Muscle of back (tissue), 11 donors: Measurements from ENCODE around the gene AGBL1. TPM values are rescaled to one million over a fixed set of nuclear protein-coding genes. Genes with fewer than 3 reads are reported as not detected.

Experiments used
- DNase-seq, 3 donors: peaks; one replicate each; pipeline versions ENCODE4 v3.0.0 to v3.0.0-alpha.2; 2013
- polyA plus RNA-seq, 10 donors: library from polyadenylated mRNA; unstranded; fragments of 120-200 nt; gene quantifications; one replicate each; pipeline ENCODE4 v1.2.1, GENCODE V29; 2013; ENCODE audit not compliant: insufficient read length in 10 of 10

Gene AGBL1
- polyA plus RNA-seq, 10 donors, result 4.3 to 22.4 (median 17.0) TPM

- DNase-seq, result no peak
Measured at GRCh38 chr15:86706813-86707212, 627.1 kb downstream of the AGBL1 start.

DNA sequence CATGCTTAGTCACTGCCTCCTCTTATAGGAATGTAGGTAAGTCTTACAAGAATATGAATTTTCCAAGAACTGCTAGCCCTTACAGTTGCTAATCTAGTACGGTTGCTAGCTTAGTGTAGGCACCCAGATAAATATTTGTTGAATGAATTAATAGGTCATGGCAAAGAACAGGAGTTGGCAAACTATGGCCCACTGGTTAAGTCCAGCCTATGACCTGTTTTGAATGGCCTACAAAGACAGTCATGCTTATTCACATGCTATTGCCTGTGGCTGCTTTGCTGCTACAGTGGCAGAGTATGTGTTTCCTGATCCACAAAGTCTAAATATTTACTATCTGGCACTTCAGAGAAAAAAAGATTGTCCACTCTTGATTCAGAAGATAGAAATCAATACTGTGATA, 631.8 kb downstream of the AGBL1 start:
- no peak for DNase-seq

GRCh38 chr15:86714241-86714640, 634.6 kb downstream of the AGBL1 start:
- no peak for DNase-seq

DNA sequence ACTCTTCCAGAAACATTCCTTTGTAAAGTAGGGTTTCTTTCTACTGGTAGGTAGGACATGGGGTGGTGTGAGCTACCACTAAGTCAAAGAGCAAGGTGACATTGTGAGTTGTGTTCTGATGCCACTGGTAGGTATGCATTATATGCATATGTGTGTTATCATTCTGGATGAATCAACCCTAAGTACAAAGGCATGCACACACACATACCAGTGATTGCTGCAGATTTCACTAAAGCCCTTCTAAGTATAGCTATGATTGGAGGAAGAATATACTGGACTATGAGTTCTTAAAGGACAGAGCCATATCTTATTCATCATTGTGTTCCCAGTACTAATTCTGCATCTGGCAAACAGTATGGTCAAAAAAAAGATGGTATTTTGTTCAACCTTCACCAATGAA, 646.0 kb downstream of the AGBL1 start:
- no peak for DNase-seq

DNA sequence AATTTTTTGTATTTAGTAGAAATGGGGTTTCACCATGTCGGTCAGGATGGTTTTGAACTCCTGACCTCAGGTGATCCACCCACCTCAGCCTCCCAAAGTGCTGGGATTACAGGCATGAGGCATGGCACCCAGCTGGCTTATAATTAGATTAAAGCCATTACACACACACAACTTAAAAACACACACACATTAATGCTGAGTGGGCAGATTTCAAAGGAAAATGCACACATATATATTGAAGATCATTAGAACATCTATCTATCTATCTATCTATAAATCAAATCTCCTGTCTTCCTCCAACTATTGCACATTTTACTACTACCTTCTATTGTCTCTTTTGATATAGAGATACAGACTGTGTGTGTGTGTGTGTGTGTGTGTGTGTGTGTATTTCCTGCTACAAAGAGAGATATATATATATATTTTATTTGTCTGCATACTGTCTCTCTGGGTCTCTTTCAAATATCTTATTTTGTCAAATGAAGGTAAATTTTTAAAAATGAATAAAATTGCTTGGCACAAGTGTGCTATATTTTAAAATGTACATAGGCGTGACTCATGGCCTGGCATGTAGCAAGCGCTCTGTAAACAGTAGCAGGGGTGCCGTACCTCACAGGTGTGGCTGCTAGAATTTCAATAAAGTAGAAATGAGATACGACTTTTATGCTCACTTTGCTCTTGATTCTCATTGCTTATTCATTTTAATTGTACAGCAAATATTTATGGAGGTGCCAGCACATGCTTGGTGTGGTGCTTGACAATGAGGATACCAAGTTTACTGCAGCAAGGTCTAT, 655.8 kb downstream of the AGBL1 start:
- DNase-seq, result no peak

DNA sequence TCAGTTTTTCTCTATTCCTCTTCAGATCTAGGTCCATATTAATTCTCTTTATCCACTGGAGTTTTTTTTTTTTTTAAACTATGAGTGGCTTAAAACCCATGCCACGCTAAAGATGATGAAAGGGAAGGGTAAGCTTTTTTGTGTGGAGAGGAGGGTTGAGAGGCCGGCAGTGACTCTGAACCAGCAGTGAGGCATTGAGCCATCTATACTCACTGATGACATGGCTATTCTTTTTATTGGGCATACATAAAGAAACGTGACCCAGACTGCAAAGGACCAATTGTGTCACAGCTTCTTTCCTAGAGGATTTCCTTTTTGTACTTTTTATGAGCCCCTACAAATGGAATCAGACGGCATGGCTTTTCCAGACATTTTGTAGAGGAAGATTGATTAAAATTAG, 662.2 kb downstream of the AGBL1 start:
- no peak for DNase-seq

DNA sequence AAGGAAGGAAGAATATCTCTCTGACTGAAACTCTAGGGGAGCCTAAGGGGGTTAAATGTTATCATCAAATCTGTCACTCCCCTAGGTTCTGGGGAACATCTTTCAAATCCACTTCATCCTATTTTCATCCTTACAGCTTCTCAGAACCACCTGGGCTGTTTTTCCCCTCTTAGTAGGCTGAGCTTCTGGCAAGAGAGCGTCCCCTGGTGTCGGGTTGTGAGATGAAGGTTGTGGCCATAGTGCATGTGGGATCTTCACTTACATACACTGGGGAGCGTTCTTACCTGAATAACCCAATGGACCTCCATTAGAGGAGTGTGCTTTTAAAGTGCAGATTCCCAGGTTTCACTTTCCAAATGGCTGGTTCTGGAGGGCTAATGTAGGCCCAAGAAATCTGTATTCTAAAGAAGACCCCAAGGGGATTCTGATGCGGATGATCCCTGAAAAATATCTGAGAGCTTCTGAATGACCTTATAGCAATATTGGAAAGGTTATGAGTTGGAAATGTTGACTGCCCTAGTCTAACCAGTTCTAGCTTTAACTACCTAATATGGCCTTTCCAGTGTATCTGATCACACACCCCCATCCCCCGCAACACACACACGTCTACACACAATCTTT, 663.7 kb downstream of the AGBL1 start:
- no peak for DNase-seq

DNA sequence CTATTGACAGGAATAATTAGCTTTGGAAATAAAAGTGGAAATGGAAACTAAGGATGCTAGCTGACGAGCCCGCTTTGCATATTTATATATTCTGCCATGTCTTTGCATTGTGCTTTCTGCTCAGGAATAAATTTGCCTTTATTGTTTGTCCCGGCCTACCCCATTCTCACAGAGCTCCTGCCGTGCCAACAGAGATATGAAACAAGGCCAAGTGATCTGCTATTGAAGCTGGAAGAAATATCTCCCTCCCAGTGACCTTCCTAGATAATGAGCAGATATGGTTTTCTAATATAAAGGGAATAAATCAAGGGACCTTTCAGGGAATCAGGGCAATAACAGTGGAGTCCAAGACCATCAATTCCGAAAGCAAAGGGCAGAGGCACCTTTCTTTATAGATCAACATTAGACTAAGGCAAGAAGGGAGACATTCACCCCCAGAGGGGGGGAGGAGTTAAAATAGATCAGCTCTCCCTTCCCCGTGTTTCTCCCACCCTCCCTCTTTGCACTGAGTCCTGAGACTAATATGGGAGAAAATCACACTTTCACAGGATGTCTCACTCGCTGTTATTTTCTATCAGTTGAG, 664.6 kb downstream of the AGBL1 start:
- DNase-seq, result no peak

GRCh38 chr15:86751116-86751515, 671.4 kb downstream of the AGBL1 start:
- DNase-seq, result no peak

DNA sequence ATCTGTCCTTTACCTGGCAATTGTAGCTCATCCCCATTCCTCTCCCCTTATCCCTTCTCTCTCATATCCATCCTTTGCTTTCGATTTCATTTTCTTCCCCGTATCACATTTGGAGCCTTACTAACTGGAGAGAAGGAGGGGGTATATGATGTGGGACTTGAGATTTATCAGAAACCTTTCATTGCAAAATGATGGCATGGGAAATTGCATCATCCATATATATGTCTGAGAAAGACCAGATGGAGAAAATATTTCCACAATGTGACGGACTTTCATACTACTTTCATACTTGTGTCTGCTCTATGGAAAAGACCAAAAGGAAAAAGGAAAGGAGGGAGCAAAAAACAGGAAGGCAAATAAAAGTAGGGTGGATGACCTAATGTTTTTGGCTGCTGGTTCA, 675.2 kb downstream of the AGBL1 start:
- no peak for DNase-seq

DNA sequence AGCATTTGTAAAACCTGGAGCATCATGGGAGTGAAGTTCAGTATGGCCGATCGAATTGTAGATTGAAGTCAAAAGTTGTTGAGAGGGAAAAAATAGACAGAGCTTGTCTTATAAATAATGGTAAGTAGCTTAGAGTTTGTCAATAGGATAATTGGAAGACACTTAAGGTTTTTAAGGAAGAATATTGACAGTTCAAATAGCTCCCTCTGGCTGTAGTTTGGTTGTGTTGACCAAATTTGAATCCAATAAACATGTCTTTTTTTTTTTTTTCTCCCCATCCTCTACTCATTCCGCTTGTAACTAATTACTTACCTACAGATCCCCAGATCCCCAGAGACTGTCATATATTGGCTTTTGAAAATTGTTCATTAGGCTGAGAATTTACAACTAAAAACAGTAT, 677.0 kb downstream of the AGBL1 start:
- DNase-seq, result no peak

DNA sequence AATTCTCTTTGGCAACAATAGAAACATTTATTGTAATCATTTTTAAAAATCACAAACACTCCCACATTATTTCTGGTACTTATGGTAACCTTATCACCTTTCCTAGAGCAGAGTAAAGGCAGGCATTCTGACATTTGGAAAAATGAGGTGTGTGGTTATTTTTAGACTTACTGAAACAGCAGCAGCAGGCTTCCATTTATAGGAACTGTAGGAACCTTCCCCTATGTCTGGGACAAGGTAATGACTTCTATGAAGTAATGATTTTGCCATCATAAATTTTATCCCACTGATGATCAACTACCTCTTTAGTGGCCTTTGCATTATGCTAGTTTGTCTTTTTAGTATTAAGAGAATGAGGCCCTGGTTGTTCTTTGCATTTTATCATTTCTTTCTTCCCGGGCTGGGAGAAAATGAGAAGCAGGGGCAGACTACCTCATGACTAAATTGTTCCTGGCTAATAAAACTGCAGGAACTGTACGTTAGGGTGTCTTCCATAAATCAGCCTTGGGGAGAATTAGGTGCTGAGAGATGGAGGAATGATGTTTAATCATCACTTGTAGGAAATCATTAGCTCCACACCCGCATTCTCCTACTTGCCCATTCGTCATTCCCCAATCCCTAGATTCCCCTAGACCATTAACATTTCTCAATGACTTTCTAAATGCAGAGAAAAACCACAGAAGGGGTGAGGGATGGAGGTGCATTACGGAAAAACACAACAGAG, 680.3 kb downstream of the AGBL1 start:
- DNase-seq, result peak in 1 of 3 donors; percentile 3

GRCh38 chr15:86762874-86763273, 683.2 kb downstream of the AGBL1 start:
- no peak for DNase-seq

GRCh38 chr15:86764021-86764420, 684.4 kb downstream of the AGBL1 start:
- no peak for DNase-seq

DNA sequence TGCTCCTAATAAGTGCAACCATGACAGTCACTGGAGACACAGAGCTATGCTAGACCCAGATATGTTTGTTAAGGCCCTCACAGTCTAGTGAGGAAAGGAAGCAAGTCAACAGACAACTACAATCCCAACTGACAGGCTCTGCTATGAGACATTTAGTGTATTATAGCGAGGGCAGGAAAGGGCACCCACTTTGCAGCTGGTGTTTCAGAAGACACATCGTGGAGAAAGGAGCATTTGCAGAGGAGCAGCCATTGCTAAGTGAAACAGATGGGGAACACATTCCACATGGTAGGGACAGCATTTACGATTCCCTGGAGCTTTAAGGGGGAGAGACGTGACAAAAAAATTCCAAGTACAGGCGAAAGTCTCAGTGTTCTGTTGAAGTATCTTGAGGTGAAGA, 685.6 kb downstream of the AGBL1 start:
- no peak for DNase-seq

- DNase-seq, result no peak
Measured at GRCh38 chr15:86772369-86773059, 692.8 kb downstream of the AGBL1 start.

GRCh38 chr15:86773736-86774135, 694.1 kb downstream of the AGBL1 start:
- no peak for DNase-seq

DNA sequence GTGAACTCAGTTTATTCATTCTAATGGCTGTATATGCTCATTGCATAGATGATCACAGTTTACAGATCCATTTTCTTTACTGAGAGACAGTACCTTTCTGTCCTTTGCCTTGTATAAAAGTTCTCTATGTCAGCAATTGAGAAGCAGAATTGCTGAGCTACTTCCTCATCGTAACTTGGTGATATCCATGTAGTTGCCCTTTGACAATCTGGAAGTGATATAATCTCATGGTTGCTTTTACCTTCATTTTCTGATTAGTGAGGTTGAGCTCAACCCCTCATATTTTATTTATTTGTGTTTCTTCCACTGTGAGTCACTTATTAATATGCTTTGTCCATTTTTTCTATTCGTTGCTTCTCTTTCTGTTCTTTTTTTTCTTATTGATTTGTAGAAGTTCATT, 696.5 kb downstream of the AGBL1 start:
- no peak for DNase-seq

DNA sequence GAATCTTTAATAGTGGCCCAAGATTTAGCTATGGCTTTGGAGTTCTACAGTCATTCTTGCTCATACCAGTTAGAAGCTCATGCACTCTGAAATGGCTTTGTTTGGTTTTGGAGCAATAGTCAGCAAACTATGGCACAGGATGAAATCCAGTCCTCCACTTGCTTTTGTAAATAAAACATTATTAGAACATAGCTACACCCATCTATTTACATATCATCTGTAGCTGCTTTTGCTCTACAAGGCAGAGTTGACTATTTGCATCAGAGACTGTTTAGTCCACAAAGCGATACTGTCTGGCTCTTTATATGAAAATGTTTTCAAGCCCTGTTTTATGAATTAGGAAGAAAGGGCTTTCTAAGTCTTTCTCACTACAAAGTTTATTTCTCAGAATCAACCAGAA, 716.9 kb downstream of the AGBL1 start:
- no peak for DNase-seq

- DNase-seq, result no peak
Measured at GRCh38 chr15:86797135-86797534, 717.5 kb downstream of the AGBL1 start.

DNA sequence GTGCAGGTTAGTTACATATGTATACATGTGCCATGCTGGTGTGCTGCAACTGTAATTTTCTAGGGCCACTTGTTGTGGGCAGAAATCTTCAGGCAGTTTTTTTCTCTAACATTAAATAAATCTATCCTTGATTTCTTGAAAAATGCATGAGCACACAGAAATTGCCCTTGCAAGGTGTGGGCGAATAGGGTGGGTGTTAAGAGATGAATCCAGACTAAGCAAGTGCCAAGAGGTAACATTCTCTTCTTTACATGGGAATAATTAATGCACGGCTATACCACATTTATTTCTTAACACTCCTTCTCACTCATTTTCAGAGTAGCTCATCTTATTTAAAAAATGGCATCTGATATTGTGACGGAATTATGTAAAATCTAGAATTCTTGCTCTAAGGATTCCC, 719.6 kb downstream of the AGBL1 start:
- no peak for DNase-seq

DNA sequence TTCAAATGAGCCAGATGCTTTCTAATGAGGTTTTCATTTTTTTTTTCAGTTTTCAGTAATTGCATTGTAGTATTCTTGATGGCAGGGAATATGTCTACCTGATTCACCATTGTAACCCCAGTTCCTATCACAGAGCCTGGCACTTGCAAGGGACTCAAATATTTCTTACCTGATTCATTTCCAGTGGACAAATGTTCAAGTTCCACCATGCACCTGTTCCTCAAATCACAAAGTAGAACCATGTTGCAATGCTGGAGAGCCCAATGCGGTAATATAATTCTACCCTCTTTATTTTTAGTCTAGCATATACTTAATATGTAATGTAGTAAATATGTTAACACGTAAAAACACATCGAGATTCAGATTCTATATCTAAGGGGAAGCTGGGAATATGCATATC, 722.6 kb downstream of the AGBL1 start:
- no peak for DNase-seq
